Psoas muscle (tissue), 8 donors: ENCODE data around the gene BMP5. TPM values are rescaled to one million over a fixed set of nuclear protein-coding genes. Genes with fewer than 3 reads are reported as not detected.

Source experiments
- ATAC-seq, 4 donors: fragments of 200-7000 bp; cut with Tn5 transposase; one replicate each; pipeline ENCODE4 v1.9.1; 2020; ENCODE audit warnings: moderate library complexity in 3 of 4, mild to moderate bottlenecking in 2 of 4
- DNase-seq, 2 donors: peaks; one replicate each; pipeline ENCODE4 v3.0.0-alpha.2; 2020
- H3K27ac ChIP-seq: fragments of 200-600 bp; one replicate; pipeline ENCODE4 v1.8.0; 2022
- H3K27me3 ChIP-seq, 3 donors: fragments of 200-600 bp in 1 of 3; one replicate each; pipeline versions ENCODE4 v1.6.1 to v1.8.0; 2013 to 2022; ENCODE audit warnings: low read length in 2 of 3, mild to moderate bottlenecking in 2 of 3, moderate library complexity in 1 of 3; ENCODE audit not compliant: insufficient read depth in 3 of 3
- H3K36me3 ChIP-seq, 2 donors: fragments of 200-600 bp in 1 of 2; one replicate each; pipeline versions ENCODE4 v1.6.1 to v1.8.0; 2013 to 2022; ENCODE audit warnings: low read depth in 1 of 2, mild to moderate bottlenecking in 1 of 2, moderate library complexity in 1 of 2; ENCODE audit not compliant: insufficient read depth in 1 of 2
- H3K4me1 ChIP-seq: fragments of 200-600 bp; one replicate; pipeline ENCODE4 v1.8.0; 2022
- H3K4me3 ChIP-seq: fragments of 200-600 bp; one replicate; pipeline ENCODE4 v1.8.0; 2022; ENCODE audit warnings: mild to moderate bottlenecking
- H3K9me3 ChIP-seq: fragments of 200-600 bp; one replicate; pipeline ENCODE4 v1.8.0; 2022
- WGBS, 3 donors: extraction: QIAGEN DNeasy Blood & Tissue Kit; methylation state at CpG; one replicate each; pipeline versions ENCODE4 v1.1.6 to v1.1.7; 2013; 5-methylcytosine and 5-hydroxymethylcytosine counted together
- intact Hi-C, 2 donors: fragments of 100-400 bp; cut with DNase I; formaldehyde crosslinking; loops; one replicate each; pipeline versions ENCODE4 v1.11.0 to v1.14.2; 2022
- polyA plus RNA-seq, 3 donors: library from polyadenylated mRNA; stranded (reverse); fragments of 200-250 nt; gene quantifications; one replicate each; pipeline ENCODE4 v1.2.3, GENCODE V29; 2013
- total RNA-seq, 4 donors: library from RNA; stranded (reverse); fragmentation: NEBNext Ultra II Directional in 2 of 4; extraction: Animal tissue kit (Norgen Biotek cat#: 25700) in 2 of 4; gene quantifications; one replicate each; pipeline versions ENCODE4 v1.2.1 to v1.2.4, GENCODE V29; 2021 to 2023
- TF ChIP-seq, protein P1 (sequence below): fragments of 200-600 bp; IDR thresholded peaks from one replicate; pipeline ENCODE4 v1.8.0; 2022; ENCODE audit warnings: antibody characterized with exemption
- donor health status: healthy with polysubstance abuse.
- donor health status: DM: no; HTN: no; CAD: no; lungs with moderate emphysema.
- donor health status: Bipolar disorder and iron deficiency.
- donor health status: healthy.
- donor health status: DM: yes; HTN: yes; CAD: no.
- donor health status: DM: no; HTN: no; CAD: no.
- donor health status: DM: no; HTN: no; CAD: no.
- donor health status: DM: yes; HTN: yes; CAD: no.

The BMP5 gene
- total and polyA plus RNA-seq, 7 donors = 0.76 to 3.5 (median 1.5) TPM

GRCh38 chr6:55798571-55798970 lies 76.8 kb downstream of the BMP5 start:
- intact Hi-C loops = no loop called here
- TF ChIP-seq, protein P1, sequence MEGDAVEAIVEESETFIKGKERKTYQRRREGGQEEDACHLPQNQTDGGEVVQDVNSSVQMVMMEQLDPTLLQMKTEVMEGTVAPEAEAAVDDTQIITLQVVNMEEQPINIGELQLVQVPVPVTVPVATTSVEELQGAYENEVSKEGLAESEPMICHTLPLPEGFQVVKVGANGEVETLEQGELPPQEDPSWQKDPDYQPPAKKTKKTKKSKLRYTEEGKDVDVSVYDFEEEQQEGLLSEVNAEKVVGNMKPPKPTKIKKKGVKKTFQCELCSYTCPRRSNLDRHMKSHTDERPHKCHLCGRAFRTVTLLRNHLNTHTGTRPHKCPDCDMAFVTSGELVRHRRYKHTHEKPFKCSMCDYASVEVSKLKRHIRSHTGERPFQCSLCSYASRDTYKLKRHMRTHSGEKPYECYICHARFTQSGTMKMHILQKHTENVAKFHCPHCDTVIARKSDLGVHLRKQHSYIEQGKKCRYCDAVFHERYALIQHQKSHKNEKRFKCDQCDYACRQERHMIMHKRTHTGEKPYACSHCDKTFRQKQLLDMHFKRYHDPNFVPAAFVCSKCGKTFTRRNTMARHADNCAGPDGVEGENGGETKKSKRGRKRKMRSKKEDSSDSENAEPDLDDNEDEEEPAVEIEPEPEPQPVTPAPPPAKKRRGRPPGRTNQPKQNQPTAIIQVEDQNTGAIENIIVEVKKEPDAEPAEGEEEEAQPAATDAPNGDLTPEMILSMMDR = no peak
- Histone ChIP-seq H3K9me3 (no peaks in the 10 kb centered on the region), H3K27me3 (no peaks in the 10 kb centered on the region), H3K4me3 (no peak overlapping the region), H3K4me1 (no peaks in the 10 kb centered on the region), H3K36me3 (no peaks in the 10 kb centered on the region), H3K27ac (no peak overlapping the region)
- no peak for ATAC-seq
- DNase-seq = no peak

GRCh38 chr6:55794136-55794812 lies 81.1 kb downstream of the BMP5 start:
- Histone ChIP-seq H3K4me1 (no peaks in the 10 kb centered on the region), H3K9me3 (no peaks in the 10 kb centered on the region), H3K36me3 (no peaks in the 10 kb centered on the region), H3K27ac (no peak overlapping the region), H3K27me3 (no peaks in the 10 kb centered on the region), H3K4me3 (no peak overlapping the region)
- intact Hi-C loops = no loop called here
- DNase-seq = no peak
- TF ChIP-seq, protein P1 = no peak
- 77 to 86% (median 78%) methylated on average over 3 of the region's 3 CpGs for WGBS, 3 donors
- no peak for ATAC-seq

GRCh38 chr6:55785273-55785672 lies 90.1 kb downstream of the BMP5 start:
- WGBS, 3 donors = 73 to 76% (median 74%) methylated on average over 6 of the region's 6 CpGs
- Histone ChIP-seq H3K9me3 (no peaks in the 10 kb centered on the region), H3K4me1 (no peaks in the 10 kb centered on the region), H3K27ac (no peak overlapping the region), H3K36me3 (no peaks in the 10 kb centered on the region), H3K27me3 (no peaks in the 10 kb centered on the region), H3K4me3 (no peak overlapping the region)
- DNase-seq (no peak), ATAC-seq (no peak)
- TF ChIP-seq, protein P1 = no peak
- intact Hi-C loops = no loop called here

- Histone ChIP-seq H3K4me3 (no peak overlapping the region), H3K4me1 (no peaks in the 10 kb centered on the region), H3K36me3 (no peaks in the 10 kb centered on the region), H3K27ac (no peak overlapping the region), H3K9me3 (no peaks in the 10 kb centered on the region), H3K27me3 (no peaks in the 10 kb centered on the region)
- intact Hi-C loops = no loop called here
- TF ChIP-seq, protein P1 = no peak
- no peak for DNase-seq
- 26 to 30% (median 29%) methylated on average over 2 of the region's 2 CpGs for WGBS, 3 donors
- no peak for ATAC-seq
Observed at GRCh38 chr6:55782275-55782674, 93.1 kb downstream of the BMP5 start.

DNA sequence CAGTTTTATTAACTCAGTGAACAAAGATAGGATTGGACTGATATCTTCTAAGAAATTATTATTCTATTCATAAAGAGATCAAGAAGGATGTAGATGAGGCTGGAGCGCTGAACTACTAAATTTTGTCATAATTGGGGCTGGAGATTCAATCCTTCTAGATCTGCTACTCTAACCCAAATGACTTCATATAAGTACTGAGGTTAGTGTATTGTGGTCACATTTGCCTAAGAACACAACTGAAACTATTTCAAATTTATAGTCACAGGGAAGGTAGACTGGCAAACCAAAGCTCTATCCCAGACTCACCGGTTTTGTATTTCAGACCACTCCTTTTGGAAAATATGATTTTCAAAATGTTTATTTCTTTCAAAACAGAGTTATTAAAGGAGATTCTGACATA lies 96.7 kb downstream of the BMP5 start:
- WGBS, 3 donors = 89 to 92% (median 90%) methylated on average over 2 of the region's 2 CpGs
- no peak overlapping the region for H3K4me3 ChIP-seq
- no peaks in the 10 kb centered on the region for H3K4me1 ChIP-seq
- TF ChIP-seq, protein P1 = no peak
- DNase-seq = no peak
- no peaks in the 10 kb centered on the region for H3K36me3 ChIP-seq
- H3K27ac ChIP-seq = no peak overlapping the region
- no peaks in the 10 kb centered on the region for H3K27me3 ChIP-seq
- intact Hi-C loops = no loop called here
- H3K9me3 ChIP-seq = no peaks in the 10 kb centered on the region
- ATAC-seq = no peak
